ENCODE data around the gene LTA.

DNA sequence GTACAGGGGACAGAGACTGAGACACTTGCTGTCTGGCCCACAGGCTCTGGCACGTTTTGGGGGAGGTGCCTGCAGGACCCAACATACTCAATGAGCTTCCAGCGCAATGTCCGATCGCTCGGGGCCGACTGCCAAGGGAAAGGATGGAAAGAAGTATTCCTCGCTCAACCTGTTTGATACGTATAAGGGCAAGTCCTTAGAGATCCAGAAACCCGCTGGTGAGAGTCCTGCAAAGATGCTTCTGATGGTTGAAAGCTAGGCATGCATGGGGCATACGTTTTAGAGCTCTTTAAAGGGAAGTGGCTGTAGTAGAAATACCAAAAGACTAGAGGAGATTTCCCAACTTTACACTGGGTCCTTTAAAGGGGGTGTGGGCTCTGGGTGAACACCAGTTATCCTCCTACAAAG is 50.6 kb downstream of the LTA start:
- TF ChIP-seq, protein P1, sequence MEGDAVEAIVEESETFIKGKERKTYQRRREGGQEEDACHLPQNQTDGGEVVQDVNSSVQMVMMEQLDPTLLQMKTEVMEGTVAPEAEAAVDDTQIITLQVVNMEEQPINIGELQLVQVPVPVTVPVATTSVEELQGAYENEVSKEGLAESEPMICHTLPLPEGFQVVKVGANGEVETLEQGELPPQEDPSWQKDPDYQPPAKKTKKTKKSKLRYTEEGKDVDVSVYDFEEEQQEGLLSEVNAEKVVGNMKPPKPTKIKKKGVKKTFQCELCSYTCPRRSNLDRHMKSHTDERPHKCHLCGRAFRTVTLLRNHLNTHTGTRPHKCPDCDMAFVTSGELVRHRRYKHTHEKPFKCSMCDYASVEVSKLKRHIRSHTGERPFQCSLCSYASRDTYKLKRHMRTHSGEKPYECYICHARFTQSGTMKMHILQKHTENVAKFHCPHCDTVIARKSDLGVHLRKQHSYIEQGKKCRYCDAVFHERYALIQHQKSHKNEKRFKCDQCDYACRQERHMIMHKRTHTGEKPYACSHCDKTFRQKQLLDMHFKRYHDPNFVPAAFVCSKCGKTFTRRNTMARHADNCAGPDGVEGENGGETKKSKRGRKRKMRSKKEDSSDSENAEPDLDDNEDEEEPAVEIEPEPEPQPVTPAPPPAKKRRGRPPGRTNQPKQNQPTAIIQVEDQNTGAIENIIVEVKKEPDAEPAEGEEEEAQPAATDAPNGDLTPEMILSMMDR (IDR thresholded peaks at IDR 0.05), result no peak
- TF ChIP-seq POLR2A (IDR thresholded peaks at IDR 0.05) (no peak), EP300 (IDR thresholded peaks at IDR 0.05) (no peak)
